Measurements from ENCODE around the gene HADHA. TPM values are rescaled to one million over a fixed set of nuclear protein-coding genes. Genes with fewer than 3 reads are reported as not detected.

Gene HADHA
- total RNA-seq, 1 donor from 2014 or later, result 139 TPM

DNA sequence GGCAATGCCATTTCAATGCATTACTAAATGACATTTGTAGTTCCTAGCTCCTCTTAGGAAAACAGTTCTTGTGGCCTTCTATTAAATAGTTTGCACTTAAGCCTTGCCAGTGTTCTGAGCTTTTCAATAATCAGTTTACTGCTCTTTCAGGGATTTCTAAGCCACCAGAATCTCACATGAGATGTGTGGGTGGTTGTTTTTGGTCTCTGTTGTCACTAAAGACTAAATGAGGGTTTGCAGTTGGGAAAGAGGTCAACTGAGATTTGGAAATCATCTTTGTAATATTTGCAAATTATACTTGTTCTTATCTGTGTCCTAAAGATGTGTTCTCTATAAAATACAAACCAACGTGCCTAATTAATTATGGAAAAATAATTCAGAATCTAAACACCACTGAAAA, 45.6 kb upstream of the HADHA start:
- peaks cover 13% of the 10 kb centered on the region for H3K36me3 Mint-ChIP-seq (ENCODE audit: low read depth, unreplicated experiment)
- Histone ChIP-seq H3K4me3 (ENCODE audit: insufficient read depth, low read depth, low read length) (no peak overlapping the region), H3K79me2 (ENCODE audit: insufficient read depth, low read length) (no peaks in the 10 kb centered on the region), H3K27ac (ENCODE audit: low read depth, low read length) (no peak overlapping the region), H3K9me3 (ENCODE audit: insufficient read depth, low read depth, low read length) (no peaks in the 10 kb centered on the region), H2AFZ (ENCODE audit: low read depth, low read length) (no peak overlapping the region), H3K36me3 (ENCODE audit: insufficient read depth, low read length) (peaks cover 13% of the 10 kb centered on the region), H4K20me1 (ENCODE audit: insufficient read depth, low read length) (no peaks in the 10 kb centered on the region), H3K9ac (ENCODE audit: low read length) (no peak overlapping the region), H3K4me2 (ENCODE audit: low read length) (no peak overlapping the region), H3K4me1 (ENCODE audit: insufficient read depth, low read length) (peaks cover 4% of the 10 kb centered on the region), H3K27me3 (ENCODE audit: insufficient read depth, low read length) (no peaks in the 10 kb centered on the region)
- H3K27ac Mint-ChIP-seq (ENCODE audit: unreplicated experiment), result no peak overlapping the region
- no peaks in the 10 kb centered on the region for H3K27me3 Mint-ChIP-seq (ENCODE audit: low read depth, unreplicated experiment)
- peaks cover 6% of the 10 kb centered on the region for H3K4me1 Mint-ChIP-seq (ENCODE audit: low read depth, unreplicated experiment)
- no peak for TF ChIP-seq EZH2 (IDR thresholded peaks at IDR 0.05; ENCODE audit: insufficient read depth, low read length)
- TF ChIP-seq, protein P1, sequence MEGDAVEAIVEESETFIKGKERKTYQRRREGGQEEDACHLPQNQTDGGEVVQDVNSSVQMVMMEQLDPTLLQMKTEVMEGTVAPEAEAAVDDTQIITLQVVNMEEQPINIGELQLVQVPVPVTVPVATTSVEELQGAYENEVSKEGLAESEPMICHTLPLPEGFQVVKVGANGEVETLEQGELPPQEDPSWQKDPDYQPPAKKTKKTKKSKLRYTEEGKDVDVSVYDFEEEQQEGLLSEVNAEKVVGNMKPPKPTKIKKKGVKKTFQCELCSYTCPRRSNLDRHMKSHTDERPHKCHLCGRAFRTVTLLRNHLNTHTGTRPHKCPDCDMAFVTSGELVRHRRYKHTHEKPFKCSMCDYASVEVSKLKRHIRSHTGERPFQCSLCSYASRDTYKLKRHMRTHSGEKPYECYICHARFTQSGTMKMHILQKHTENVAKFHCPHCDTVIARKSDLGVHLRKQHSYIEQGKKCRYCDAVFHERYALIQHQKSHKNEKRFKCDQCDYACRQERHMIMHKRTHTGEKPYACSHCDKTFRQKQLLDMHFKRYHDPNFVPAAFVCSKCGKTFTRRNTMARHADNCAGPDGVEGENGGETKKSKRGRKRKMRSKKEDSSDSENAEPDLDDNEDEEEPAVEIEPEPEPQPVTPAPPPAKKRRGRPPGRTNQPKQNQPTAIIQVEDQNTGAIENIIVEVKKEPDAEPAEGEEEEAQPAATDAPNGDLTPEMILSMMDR (IDR thresholded peaks at IDR 0.05; ENCODE audit: insufficient read depth, low read depth, low read length), result no peak
- FAIRE-seq, result no peak
- no peak for DNase-seq (ENCODE audit: low read depth)
- no peaks in the 10 kb centered on the region for H3K9me3 Mint-ChIP-seq (ENCODE audit: unreplicated experiment)
- H3K4me3 Mint-ChIP-seq (ENCODE audit: unreplicated experiment), result no peak overlapping the region

DNA sequence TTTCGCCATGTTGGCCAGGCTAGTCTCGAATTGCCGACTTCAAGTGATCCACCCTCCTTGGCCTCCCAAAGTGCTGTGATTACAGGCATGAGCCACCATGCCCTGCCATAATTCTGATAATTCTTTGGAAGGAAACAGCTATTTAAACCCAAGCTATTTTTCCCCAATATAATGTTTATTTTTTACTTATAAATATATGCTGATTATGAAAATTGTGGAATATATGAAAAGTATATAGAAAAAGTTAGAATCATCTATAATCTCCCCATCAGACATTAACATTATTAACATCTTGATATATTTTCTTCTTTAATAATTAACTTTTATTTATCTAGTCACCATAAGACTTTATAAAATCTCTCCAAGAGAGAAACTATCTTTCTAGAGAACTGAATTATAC, 41.5 kb upstream of the HADHA start:
- Mint-ChIP-seq H3K4me1 (ENCODE audit: low read depth, unreplicated experiment) (peaks cover 3% of the 10 kb centered on the region), H3K36me3 (ENCODE audit: low read depth, unreplicated experiment) (peaks cover 19% of the 10 kb centered on the region), H3K27me3 (ENCODE audit: low read depth, unreplicated experiment) (no peaks in the 10 kb centered on the region), H3K27ac (ENCODE audit: unreplicated experiment) (no peak overlapping the region), H3K9me3 (ENCODE audit: unreplicated experiment) (no peaks in the 10 kb centered on the region), H3K4me3 (ENCODE audit: unreplicated experiment) (no peak overlapping the region)
- Histone ChIP-seq H3K27ac (ENCODE audit: low read depth, low read length) (no peak overlapping the region), H3K79me2 (ENCODE audit: insufficient read depth, low read length) (no peaks in the 10 kb centered on the region), H3K27me3 (ENCODE audit: insufficient read depth, low read length) (no peaks in the 10 kb centered on the region), H3K36me3 (ENCODE audit: insufficient read depth, low read length) (peaks cover 26% of the 10 kb centered on the region), H4K20me1 (ENCODE audit: insufficient read depth, low read length) (no peaks in the 10 kb centered on the region), H3K9ac (ENCODE audit: low read length) (no peak overlapping the region), H3K9me3 (ENCODE audit: insufficient read depth, low read depth, low read length) (no peaks in the 10 kb centered on the region), H2AFZ (ENCODE audit: low read depth, low read length) (no peak overlapping the region), H3K4me2 (ENCODE audit: low read length) (no peak overlapping the region), H3K4me1 (ENCODE audit: insufficient read depth, low read length) (peaks cover 3% of the 10 kb centered on the region), H3K4me3 (ENCODE audit: insufficient read depth, low read depth, low read length) (no peak overlapping the region)
- no peak for TF ChIP-seq EZH2 (IDR thresholded peaks at IDR 0.05; ENCODE audit: insufficient read depth, low read length)
- FAIRE-seq (no peak), DNase-seq (ENCODE audit: low read depth) (no peak)

DNA sequence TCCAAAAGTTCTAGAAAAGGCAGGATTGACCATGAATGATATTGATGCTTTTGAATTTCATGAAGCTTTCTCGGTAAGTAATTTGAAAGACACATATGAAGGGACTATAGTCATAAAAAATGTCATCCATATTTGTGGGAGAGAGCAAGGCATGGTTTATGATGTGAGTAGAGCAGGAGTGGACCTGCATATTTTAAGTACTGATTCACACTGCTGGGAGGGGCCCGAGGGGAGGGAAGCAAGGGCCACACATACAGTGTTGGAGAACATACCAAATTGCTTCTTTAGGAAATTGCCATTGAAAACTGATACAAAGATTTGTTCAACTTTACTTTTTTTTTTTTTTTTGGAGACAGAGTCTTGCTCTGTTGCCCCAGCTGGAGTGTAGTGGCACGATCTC, 39.7 kb upstream of the HADHA start:
- Histone ChIP-seq H3K4me2 (ENCODE audit: low read length) (no peak overlapping the region), H4K20me1 (ENCODE audit: insufficient read depth, low read length) (no peaks in the 10 kb centered on the region), H3K9me3 (ENCODE audit: insufficient read depth, low read depth, low read length) (no peaks in the 10 kb centered on the region), H3K27ac (ENCODE audit: low read depth, low read length) (no peak overlapping the region), H3K79me2 (ENCODE audit: insufficient read depth, low read length) (no peaks in the 10 kb centered on the region), H3K27me3 (ENCODE audit: insufficient read depth, low read length) (no peaks in the 10 kb centered on the region), H3K4me1 (ENCODE audit: insufficient read depth, low read length) (peaks cover 3% of the 10 kb centered on the region), H3K9ac (ENCODE audit: low read length) (no peak overlapping the region), H2AFZ (ENCODE audit: low read depth, low read length) (no peak overlapping the region), H3K36me3 (ENCODE audit: insufficient read depth, low read length) (peaks cover 36% of the 10 kb centered on the region), H3K4me3 (ENCODE audit: insufficient read depth, low read depth, low read length) (no peak overlapping the region)
- no peaks in the 10 kb centered on the region for H3K9me3 Mint-ChIP-seq (ENCODE audit: unreplicated experiment)
- DNase-seq (ENCODE audit: low read depth) (peak; percentile 57), FAIRE-seq (no peak)
- peaks cover 3% of the 10 kb centered on the region for H3K4me1 Mint-ChIP-seq (ENCODE audit: low read depth, unreplicated experiment)
- no peak overlapping the region for H3K4me3 Mint-ChIP-seq (ENCODE audit: unreplicated experiment)
- no peaks in the 10 kb centered on the region for H3K27me3 Mint-ChIP-seq (ENCODE audit: low read depth, unreplicated experiment)
- H3K36me3 Mint-ChIP-seq (ENCODE audit: low read depth, unreplicated experiment), result peaks cover 21% of the 10 kb centered on the region
- peak overlapping the region; percentile 31 for H3K27ac Mint-ChIP-seq (ENCODE audit: unreplicated experiment)
- TF ChIP-seq, protein P1 (IDR thresholded peaks at IDR 0.05; ENCODE audit: insufficient read depth, low read depth, low read length), result no peak
- no peak for TF ChIP-seq EZH2 (IDR thresholded peaks at IDR 0.05; ENCODE audit: insufficient read depth, low read length)

Measured in astrocyte (in vitro differentiated cells and primary cell).